Measurements from ENCODE around the gene VPS45.

DNA sequence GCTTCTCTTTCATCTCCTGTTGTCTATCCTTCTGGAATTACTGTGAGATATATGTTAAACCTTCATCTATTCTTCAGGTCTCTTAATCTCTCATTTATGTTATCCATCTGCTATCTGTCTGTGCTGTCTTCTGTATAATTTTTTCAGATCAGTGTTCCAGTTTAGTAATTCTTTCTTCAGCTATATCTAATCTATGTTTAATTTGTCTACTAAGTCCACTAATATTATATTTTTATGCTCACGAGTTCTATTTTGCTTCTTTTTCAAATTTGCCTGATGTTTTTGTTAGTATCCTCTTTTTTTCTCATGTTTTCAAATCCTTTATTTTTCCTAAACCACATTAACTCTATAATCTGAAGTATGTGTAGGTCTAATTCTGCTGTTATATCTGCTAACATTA is 47.5 kb downstream of the VPS45 start:
- TF ChIP-seq POLR2A (IDR thresholded peaks at IDR 0.05; ENCODE audit: low read length) (no peak), GATA1 (IDR thresholded peaks at IDR 0.05; ENCODE audit: low read depth, low read length) (no peak)

Data from erythroblast (primary cell).